Esophagus squamous epithelium (tissue), 4 donors: ENCODE results near the gene KTI12.

Experiments used
- CTCF ChIP-seq, 6 experiments: fragments of 450-650 bp in 4 of 6; fragments of 200-600 bp in 2 of 6; sonication (generic) in 2 of 6; IDR thresholded peaks; one replicate each; pipeline ENCODE4 v1.5.1; 2016 to 2019; ENCODE audit warnings: antibody characterized with exemption in 6 of 6, mild to moderate bottlenecking in 4 of 6, moderate library complexity in 4 of 6
- POLR2A ChIP-seq, 4 donors: fragments of 450-650 bp; IDR thresholded peaks; one replicate each; pipeline ENCODE4 v1.6.1; 2017; ENCODE audit warnings: antibody characterized with exemption in 4 of 4, mild to moderate bottlenecking in 4 of 4, moderate library complexity in 3 of 4

- TF ChIP-seq CTCF (IDR thresholded peaks at IDR 0.05) (no peak), POLR2A (IDR thresholded peaks at IDR 0.05) (no peak)
Observed at GRCh38 chr1:52008071-52008809, 25.4 kb downstream of the KTI12 start.
